ENCODE results near the gene SLC52A1. TPM values are rescaled to one million over a fixed set of nuclear protein-coding genes. Genes with fewer than 3 reads are reported as not detected.
A peak's percentile ranks its signal among the peaks of the same experiment; 100 is the strongest.
"Not testable (repeated sequence)": the region's sequence is repeated elsewhere in the genome, so short reads cannot be mapped to it uniquely, and the experiment has no call there.

SLC52A1 gene
- total and polyA plus RNA-seq, 2 of the 13 experiments (the other 11 are each of a cell fraction or from before 2014, with no cell fraction given), result 0.03 to 0.13 TPM

DNA sequence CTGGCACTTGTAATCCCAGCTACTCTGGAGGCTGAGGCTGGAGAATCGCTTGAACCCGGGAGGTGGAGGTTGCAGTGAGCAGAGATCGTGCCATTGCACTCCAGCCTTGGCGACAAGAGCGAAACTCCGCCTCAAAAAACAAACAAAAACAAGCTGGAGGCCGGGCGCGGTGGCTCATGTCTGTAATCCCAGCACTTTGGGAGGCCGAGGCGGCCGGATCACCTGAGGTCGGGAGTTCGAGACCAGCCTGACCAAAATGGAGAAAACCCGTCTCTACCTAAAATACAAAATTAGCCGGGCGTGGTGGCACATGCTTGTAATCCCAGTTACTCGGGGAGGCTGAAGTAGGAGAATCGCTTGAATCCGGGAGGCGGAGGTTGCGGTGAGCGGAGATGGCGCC lies 42.0 kb upstream of the SLC52A1 start:
- H3K4me3 ChIP-seq (replicated peaks in 1 of 3; ENCODE audit: insufficient read depth in 1 of 3, low read depth in 2 of 3, low read length in 3 of 3); POLR2A ChIA-PET; H3K9me3 ChIP-seq (ENCODE audit: low read length); ATAC-seq; intact Hi-C loops (cut with micrococcal nuclease; ENCODE audit: unreplicated experiment); H4K20me1 ChIP-seq (ENCODE audit: insufficient read depth, low read length); H2AFZ ChIP-seq (ENCODE audit: low read length); CTCF ChIA-PET (ENCODE audit: low intra/inter-chr PET ratio, low total read pairs); H3K9ac ChIP-seq (ENCODE audit: insufficient read depth, low read depth, low read length); H3K36me3 ChIP-seq (replicated peaks in 1 of 2; ENCODE audit: control insufficient read depth in 1 of 2, insufficient read depth in 2 of 2, low read length in 2 of 2); DNase-seq (ENCODE audit: low spot score); BruUV-seq (replicated peaks); in situ Hi-C loops (cut with HindIII; ENCODE audit: extremely low pct_ligation_motif_present, low pct_unique_long_range_greater_than_20kb); H3K4me1 ChIP-seq (ENCODE audit: insufficient read depth, low read length); H3K4me2 ChIP-seq (ENCODE audit: low read depth, low read length); FAIRE-seq; H3K27ac ChIP-seq (ENCODE audit: extremely low read length, insufficient read depth, low read length); H3K27me3 ChIP-seq (ENCODE audit: control insufficient read depth in 1 of 2, insufficient read depth in 2 of 2, low read length in 2 of 2); H3K79me2 ChIP-seq (ENCODE audit: insufficient read depth, low read length): not testable (repeated sequence)
- WGBS (ENCODE audit: low lambda C conversion rate), result 91% methylated on average over 24 of the region's 24 CpGs

DNA sequence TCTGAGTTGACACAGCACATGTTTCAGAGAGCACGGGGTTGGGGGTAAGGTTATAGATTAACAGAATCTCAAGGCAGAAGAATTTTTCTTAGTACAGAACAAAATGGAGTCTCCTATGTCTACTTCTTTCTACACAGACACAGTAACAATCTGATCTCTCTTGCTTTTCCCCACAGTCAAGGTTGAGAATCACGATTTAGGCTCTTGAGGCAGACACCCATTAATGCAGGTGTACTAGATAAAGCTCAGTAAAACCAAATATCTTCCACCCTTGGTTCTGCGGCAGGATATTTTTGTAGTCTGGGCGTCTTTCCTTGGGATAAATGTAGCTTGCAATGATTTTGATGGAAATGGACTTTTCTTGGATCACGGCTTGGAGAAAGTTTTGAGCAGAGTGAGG lies 40.2 kb upstream of the SLC52A1 start:
- in situ Hi-C loops (cut with HindIII; ENCODE audit: extremely low pct_ligation_motif_present, low pct_unique_long_range_greater_than_20kb); H3K27ac ChIP-seq (ENCODE audit: extremely low read length, insufficient read depth, low read length): not testable (repeated sequence)

GRCh38 chr17:5069724-5070123 lies 34.5 kb upstream of the SLC52A1 start:
- H2AFZ ChIP-seq (ENCODE audit: low read length), result no peak overlapping the region
- H3K4me3 ChIP-seq (replicated peaks in 1 of 3; ENCODE audit: insufficient read depth in 1 of 3, low read depth in 2 of 3, low read length in 3 of 3), result no peak overlapping the region
- H4K20me1 ChIP-seq (ENCODE audit: insufficient read depth, low read length), result no peaks in the 10 kb centered on the region
- in situ Hi-C loops (cut with HindIII; ENCODE audit: extremely low pct_ligation_motif_present, low pct_unique_long_range_greater_than_20kb), result loop anchor here (5.0 kb wide), 1 partner anchor 92 kb away; no protein-coding TSS in a partner anchor
- no TSS peak for BruUV-seq (replicated peaks)
- H3K36me3 ChIP-seq (replicated peaks in 1 of 2; ENCODE audit: control insufficient read depth in 1 of 2, insufficient read depth in 2 of 2, low read length in 2 of 2), result no peaks in the 10 kb centered on the region
- peak; percentile 75 for ATAC-seq
- intact Hi-C loops (cut with micrococcal nuclease; ENCODE audit: unreplicated experiment), result loop anchor here (10.0 kb wide), 1 partner anchor 165 kb away; the partner anchor contains the start of gene CHRNE
- H3K4me2 ChIP-seq (ENCODE audit: low read depth, low read length), result no peak overlapping the region
- no peaks in the 10 kb centered on the region for H3K9me3 ChIP-seq (ENCODE audit: low read length)
- CTCF ChIA-PET (ENCODE audit: low intra/inter-chr PET ratio, low total read pairs), result no interaction called here
- POLR2A ChIA-PET, result interaction anchor here (0.6 kb wide), 1 partner anchor 494 kb away, joined by 3 read pairs; no protein-coding TSS in a partner anchor
- 2% methylated on average over 4 of the region's 4 CpGs for WGBS (ENCODE audit: low lambda C conversion rate)
- no peaks in the 10 kb centered on the region for H3K27me3 ChIP-seq (ENCODE audit: control insufficient read depth in 1 of 2, insufficient read depth in 2 of 2, low read length in 2 of 2)
- no peaks in the 10 kb centered on the region for H3K79me2 ChIP-seq (ENCODE audit: insufficient read depth, low read length)
- 0 out of 2 replicates have a peak overlapping the region, but pooled peaks have one; percentile 29 for H3K9ac ChIP-seq (ENCODE audit: insufficient read depth, low read depth, low read length)
- FAIRE-seq, result no peak
- peaks cover 26% of the 10 kb centered on the region for H3K4me1 ChIP-seq (ENCODE audit: insufficient read depth, low read length)
- DNase-seq (ENCODE audit: low spot score), result peak; percentile 89
- peak overlapping the region; percentile 50 for H3K27ac ChIP-seq (ENCODE audit: extremely low read length, insufficient read depth, low read length)
- TF ChIP-seq ZNF644 (CRISPR knock-in tag; IDR thresholded peaks at IDR 0.05; ENCODE audit: low read depth) (peak; percentile 60; the same call in 1 of the 2 replicates), POLR2AphosphoS2 (IDR thresholded peaks at IDR 0.05; ENCODE audit: low read depth, low read length) (no peak), PHF5A (CRISPR knock-in tag; IDR thresholded peaks at IDR 0.05; ENCODE audit: low read depth, unreplicated experiment) (no peak), ZNF441 (CRISPR knock-in tag; IDR thresholded peaks at IDR 0.05; ENCODE audit: borderline replicate concordance) (no peak), SPEN (CRISPR knock-in tag; IDR thresholded peaks at IDR 0.05; ENCODE audit: low read depth) (no peak), SOX6 (IDR thresholded peaks at IDR 0.05) (no peak), SOX6 (CRISPR knock-in tag; IDR thresholded peaks at IDR 0.05) (peak; percentile 47), REL (CRISPR knock-in tag; conservative IDR thresholded peaks at IDR 0.05) (no peak), ZFP36 (IDR thresholded peaks at IDR 0.05; ENCODE audit: borderline replicate concordance, low read depth, low read length, partially characterized antibody) (no peak), NFRKB (IDR thresholded peaks at IDR 0.05) (no peak)
- TF ChIP-seq, protein P1, sequence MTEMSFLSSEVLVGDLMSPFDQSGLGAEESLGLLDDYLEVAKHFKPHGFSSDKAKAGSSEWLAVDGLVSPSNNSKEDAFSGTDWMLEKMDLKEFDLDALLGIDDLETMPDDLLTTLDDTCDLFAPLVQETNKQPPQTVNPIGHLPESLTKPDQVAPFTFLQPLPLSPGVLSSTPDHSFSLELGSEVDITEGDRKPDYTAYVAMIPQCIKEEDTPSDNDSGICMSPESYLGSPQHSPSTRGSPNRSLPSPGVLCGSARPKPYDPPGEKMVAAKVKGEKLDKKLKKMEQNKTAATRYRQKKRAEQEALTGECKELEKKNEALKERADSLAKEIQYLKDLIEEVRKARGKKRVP (CRISPR knock-in tag; IDR thresholded peaks at IDR 0.05), result peak in 1 of 2 experiments; percentile 14; a peak in 1 of 4 replicates

More for the DNA sequence above, 40.2 kb upstream of the SLC52A1 start:
- H4K20me1 ChIP-seq (ENCODE audit: insufficient read depth, low read length); FAIRE-seq; intact Hi-C loops (cut with micrococcal nuclease; ENCODE audit: unreplicated experiment); H2AFZ ChIP-seq (ENCODE audit: low read length); BruUV-seq (replicated peaks); CTCF ChIA-PET (ENCODE audit: low intra/inter-chr PET ratio, low total read pairs); H3K79me2 ChIP-seq (ENCODE audit: insufficient read depth, low read length); H3K36me3 ChIP-seq (replicated peaks in 1 of 2; ENCODE audit: control insufficient read depth in 1 of 2, insufficient read depth in 2 of 2, low read length in 2 of 2); H3K9ac ChIP-seq (ENCODE audit: insufficient read depth, low read depth, low read length); POLR2A ChIA-PET; H3K4me3 ChIP-seq (replicated peaks in 1 of 3; ENCODE audit: insufficient read depth in 1 of 3, low read depth in 2 of 3, low read length in 3 of 3); ATAC-seq; H3K9me3 ChIP-seq (ENCODE audit: low read length); DNase-seq (ENCODE audit: low spot score); H3K27me3 ChIP-seq (ENCODE audit: control insufficient read depth in 1 of 2, insufficient read depth in 2 of 2, low read length in 2 of 2): not testable (repeated sequence)
- Histone ChIP-seq H3K4me1 (ENCODE audit: insufficient read depth, low read length) (peaks cover 17% of the 10 kb centered on the region), H3K4me2 (ENCODE audit: low read depth, low read length) (0 out of 2 replicates have a peak overlapping the region, but pooled peaks have one; percentile 4)
- WGBS (ENCODE audit: low lambda C conversion rate), result 85% methylated on average over 4 of the region's 5 CpGs

All from HepG2 (cell line).